Measurements from ENCODE around the gene LRRC31.

The LRRC31 gene

GRCh38 chr3:169869484-169870220, at the start of gene LRRC31:
TSS of gene LRRC31 (minus strand) at chr3:169869935. CDS start at chr3:169869807, 128 bp downstream.
- no peak for DNase-seq (ENCODE audit: low read depth)

- peak; percentile 41 for DNase-seq (ENCODE audit: low read depth)
These were observed 44.6 kb upstream of the LRRC31 start for GRCh38 chr3:169914321-169914720.

- no peak for DNase-seq (ENCODE audit: low read depth)
These were observed 43.6 kb upstream of the LRRC31 start for GRCh38 chr3:169913323-169913722.

- DNase-seq (ENCODE audit: low read depth) = no peak
These were observed 41.5 kb upstream of the LRRC31 start, which contains the start of gene SAMD7 for GRCh38 chr3:169911272-169911671. TSS of gene SAMD7 (plus strand) at chr3:169911572. CDS start at chr3:169919499, 7,927 bp downstream.

- no peak for DNase-seq (ENCODE audit: low read depth)
These were observed 38.2 kb upstream of the LRRC31 start for GRCh38 chr3:169907944-169908343.

GRCh38 chr3:169907476-169907875, 37.7 kb upstream of the LRRC31 start:
- peak; percentile 24 for DNase-seq (ENCODE audit: low read depth)

- DNase-seq (ENCODE audit: low read depth) = no peak
These were observed 35.7 kb upstream of the LRRC31 start for GRCh38 chr3:169905404-169905803.

GRCh38 chr3:169901453-169901852, 31.7 kb upstream of the LRRC31 start:
- no peak for DNase-seq (ENCODE audit: low read depth)

GRCh38 chr3:169897284-169897683, 27.5 kb upstream of the LRRC31 start:
- DNase-seq (ENCODE audit: low read depth) = no peak

GRCh38 chr3:169895072-169895471, 25.3 kb upstream of the LRRC31 start:
- no peak for DNase-seq (ENCODE audit: low read depth)

- no peak for DNase-seq (ENCODE audit: low read depth)
These were observed 24.4 kb upstream of the LRRC31 start for GRCh38 chr3:169894110-169894509.

- no peak for DNase-seq (ENCODE audit: low read depth)
These were observed 22.2 kb upstream of the LRRC31 start for GRCh38 chr3:169891886-169892285.

GRCh38 chr3:169886671-169887070, 16.9 kb upstream of the LRRC31 start:
- DNase-seq (ENCODE audit: low read depth) = no peak

GRCh38 chr3:169880576-169881250, 11.0 kb upstream of the LRRC31 start:
- no peak for DNase-seq (ENCODE audit: low read depth)

- no peak for DNase-seq (ENCODE audit: low read depth)
These were observed 10.3 kb upstream of the LRRC31 start for GRCh38 chr3:169879845-169880575.

- DNase-seq (ENCODE audit: low read depth) = no peak
These were observed 9.3 kb upstream of the LRRC31 start for GRCh38 chr3:169879013-169879557.

GRCh38 chr3:169871129-169871886, 1.6 kb upstream of the LRRC31 start:
- no peak for DNase-seq (ENCODE audit: low read depth)

GRCh38 chr3:169868369-169868768, 1.4 kb downstream of the LRRC31 start:
- no peak for DNase-seq (ENCODE audit: low read depth)

GRCh38 chr3:169867584-169868210, 2.0 kb downstream of the LRRC31 start:
- DNase-seq (ENCODE audit: low read depth) = no peak

- no peak for DNase-seq (ENCODE audit: low read depth)
These were observed 4.5 kb downstream of the LRRC31 start for GRCh38 chr3:169865176-169865767.

- no peak for DNase-seq (ENCODE audit: low read depth)
These were observed 5.5 kb downstream of the LRRC31 start for GRCh38 chr3:169864270-169864669.
